ENCODE data around the gene RAPGEF2.

The RAPGEF2 gene

DNA sequence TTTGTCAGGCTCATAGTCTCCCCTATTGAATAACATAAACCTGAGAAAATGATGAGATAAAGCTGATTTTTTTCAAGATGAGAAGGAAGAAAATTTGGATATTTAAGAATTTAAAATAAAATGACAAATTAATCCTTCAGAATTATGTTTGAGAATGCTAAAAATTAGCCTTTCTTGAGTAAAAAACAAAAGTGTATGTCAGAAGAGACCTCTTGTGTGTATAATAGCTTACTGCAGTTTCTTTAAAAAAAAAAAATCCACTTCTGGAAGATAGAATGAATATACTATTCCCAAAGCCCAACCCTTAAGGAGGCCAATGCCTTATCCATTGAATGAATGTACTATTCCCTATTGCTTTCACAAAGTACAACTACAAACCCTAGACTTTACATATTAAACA lies 281.8 kb downstream of the RAPGEF2 start:
- in situ Hi-C loops (cut with HindIII; ENCODE audit: low sequenced_read_pairs), result no loop called here

- in situ Hi-C loops (cut with HindIII; ENCODE audit: low sequenced_read_pairs), result no loop called here
Observed at GRCh38 chr4:159386620-159387019, 283.7 kb downstream of the RAPGEF2 start.

DNA sequence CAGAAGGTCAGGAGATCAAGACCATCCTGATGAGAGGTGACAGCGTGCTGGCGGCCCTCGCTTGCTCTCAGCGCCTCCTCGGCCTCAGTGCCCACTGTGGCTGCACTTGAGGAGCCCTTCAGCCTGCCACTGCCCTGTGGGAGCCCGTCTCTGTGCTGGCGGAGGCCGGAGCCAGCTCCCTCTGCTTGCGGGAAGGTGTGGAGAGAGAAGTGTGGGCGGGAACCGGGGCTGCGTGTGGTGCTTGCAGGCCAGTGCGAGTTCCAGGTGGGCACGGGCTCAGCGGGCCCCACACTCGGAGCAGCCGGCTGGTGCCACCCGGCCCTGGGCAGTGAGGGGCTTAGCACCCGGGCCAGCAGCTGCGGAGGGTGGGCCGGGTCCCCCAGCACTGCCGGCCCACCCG lies 286.9 kb downstream of the RAPGEF2 start:
- in situ Hi-C loops (cut with HindIII; ENCODE audit: low sequenced_read_pairs), result no loop called here

DNA sequence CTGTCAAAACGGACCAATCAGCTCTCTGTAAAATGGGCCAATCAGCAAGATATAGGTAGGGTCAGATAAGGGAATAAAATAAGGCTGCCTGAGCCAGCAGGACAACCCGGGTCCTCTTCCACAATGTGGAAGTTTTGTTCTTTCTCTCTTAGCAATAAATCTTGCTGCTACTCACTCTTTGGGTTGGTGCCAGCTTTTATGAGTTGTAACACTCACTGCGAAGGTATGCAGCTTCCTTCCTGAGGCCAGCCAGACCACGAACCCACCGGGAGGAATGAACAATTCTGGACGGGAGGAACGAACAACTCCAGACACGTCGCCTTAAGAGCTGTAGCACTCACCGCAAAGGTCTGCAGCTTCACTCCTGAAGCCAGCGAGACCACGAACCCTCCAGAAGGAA lies 287.8 kb downstream of the RAPGEF2 start:
- in situ Hi-C loops (cut with HindIII; ENCODE audit: low sequenced_read_pairs), result no loop called here

DNA sequence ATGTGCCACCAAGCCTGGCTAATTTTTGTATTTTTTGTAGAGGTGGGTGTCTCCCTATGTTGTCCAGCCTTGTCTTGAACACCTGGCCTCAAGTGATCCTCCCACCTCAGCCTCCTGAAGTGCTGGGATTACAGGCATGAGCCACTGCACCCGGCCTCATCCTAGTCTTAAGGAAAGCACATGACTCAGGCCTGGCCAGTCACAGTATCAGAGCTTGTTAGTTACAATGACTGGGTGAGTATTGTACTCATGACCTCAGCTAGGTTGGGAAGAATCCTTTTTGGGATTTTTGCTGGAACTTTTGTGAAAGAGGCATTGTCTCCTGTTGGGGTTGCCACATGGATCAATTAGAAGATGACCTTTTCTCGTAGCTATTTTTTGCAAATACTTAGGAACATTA lies 292.8 kb downstream of the RAPGEF2 start:
- in situ Hi-C loops (cut with HindIII; ENCODE audit: low sequenced_read_pairs), result no loop called here

DNA sequence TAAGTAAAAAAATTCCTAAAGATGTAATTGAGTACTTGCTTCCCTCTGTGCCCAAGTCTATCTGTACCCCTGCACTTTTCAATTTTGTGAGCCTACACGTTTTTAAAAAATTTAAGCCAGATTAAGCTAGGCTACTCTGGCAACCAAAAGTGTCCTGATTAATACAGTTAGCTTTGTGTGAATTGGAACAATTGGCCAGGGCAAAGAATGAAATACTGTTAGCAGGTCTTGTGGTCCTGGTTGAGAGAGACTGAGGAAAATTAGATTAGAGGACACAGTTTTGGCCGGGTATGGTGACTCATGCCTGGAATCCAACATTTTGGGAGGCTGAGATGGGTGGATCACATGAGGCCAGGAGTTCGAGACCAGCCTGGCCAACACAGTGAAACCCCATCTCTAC lies 293.3 kb downstream of the RAPGEF2 start:
- in situ Hi-C loops (cut with HindIII; ENCODE audit: low sequenced_read_pairs), result no loop called here

DNA sequence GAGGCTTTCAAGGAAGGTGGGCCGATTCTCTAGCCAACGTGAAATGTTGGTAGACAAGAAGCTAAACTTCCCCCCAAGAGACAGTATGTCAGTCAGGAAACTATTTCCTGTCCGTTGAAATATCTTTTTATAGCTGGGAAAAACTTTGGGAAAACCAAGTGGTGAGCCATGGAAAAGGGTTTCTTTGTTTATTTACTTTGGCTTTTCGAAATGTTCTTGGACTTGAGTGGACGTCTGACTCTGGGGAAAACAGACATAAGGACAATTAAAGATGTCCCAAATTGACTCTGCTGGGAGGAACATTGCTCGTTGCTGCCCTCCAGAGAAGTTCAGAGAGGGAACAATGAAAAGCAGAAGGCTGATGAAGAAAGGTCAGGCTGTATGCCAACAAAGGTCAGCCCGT lies 295.4 kb downstream of the RAPGEF2 start:
- in situ Hi-C loops (cut with HindIII; ENCODE audit: low sequenced_read_pairs), result no loop called here

DNA sequence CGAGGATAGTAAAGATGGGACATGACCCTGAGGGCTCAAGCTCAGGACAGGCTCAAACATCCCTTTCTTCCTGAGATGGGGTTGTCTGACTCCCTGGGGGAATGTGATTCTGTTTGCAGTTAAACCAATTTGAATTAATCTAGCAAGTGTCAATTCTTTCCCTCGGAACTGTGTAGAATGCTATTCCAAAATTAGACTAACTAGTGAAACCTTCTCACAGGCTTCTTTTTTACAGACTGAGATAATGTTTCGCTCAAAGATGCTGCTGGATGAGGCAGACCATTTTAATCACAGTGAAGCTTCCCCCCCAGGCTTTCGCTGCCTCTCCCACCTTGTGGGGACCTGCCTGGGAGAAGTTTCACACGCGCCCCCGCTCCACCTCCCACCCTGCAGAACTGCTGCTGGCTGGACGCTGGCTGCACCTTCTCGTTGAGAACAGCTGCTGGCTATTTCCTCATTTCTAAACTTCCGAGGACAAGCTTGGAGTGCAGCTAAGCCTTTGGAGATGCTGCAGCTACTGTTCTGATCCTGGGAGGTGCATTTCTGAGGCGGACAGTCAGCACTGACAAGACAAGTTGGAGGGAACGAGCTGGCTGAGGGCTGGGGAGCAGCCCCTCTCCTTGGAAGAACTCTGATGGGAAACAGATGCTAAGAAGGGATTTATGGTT lies 297.8 kb downstream of the RAPGEF2 start:
- in situ Hi-C loops (cut with HindIII; ENCODE audit: low sequenced_read_pairs), result no loop called here

- in situ Hi-C loops (cut with HindIII; ENCODE audit: low sequenced_read_pairs), result no loop called here
Observed at GRCh38 chr4:159401226-159401712, 298.4 kb downstream of the RAPGEF2 start.

DNA sequence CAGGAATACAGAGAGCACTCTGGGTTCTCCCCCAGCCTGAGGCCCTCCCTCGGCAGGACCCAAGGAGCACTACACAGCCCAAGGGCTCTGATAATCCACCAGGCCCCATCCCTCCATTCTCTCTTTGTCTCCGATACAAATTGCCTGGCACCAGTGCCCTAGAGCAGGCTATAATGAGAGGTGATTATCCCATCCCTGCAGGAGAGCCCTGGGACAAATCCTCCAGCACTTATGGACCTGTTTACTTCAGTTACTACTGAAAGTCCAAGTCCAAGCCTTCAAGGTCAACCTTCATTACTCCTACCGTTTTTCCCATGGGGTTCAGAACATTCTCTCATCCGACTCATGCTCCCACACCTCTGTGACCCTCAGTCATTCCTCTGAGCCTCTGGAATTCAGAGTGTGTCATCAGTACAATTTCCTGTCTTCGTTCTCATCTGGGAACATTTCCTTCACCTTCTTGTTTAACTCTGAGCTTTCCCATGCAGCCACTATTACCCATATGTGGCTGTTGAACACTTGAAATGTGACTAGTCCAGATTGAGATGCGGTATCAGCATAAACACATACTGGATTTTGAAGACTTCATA lies 299.0 kb downstream of the RAPGEF2 start:
- in situ Hi-C loops (cut with HindIII; ENCODE audit: low sequenced_read_pairs), result no loop called here

All from DLD1 (cell line).